GM18873 (cell line): ENCODE results near the gene POLQ.
"Not testable (repeated sequence)": the region's sequence is repeated elsewhere in the genome, so short reads cannot be mapped to it uniquely, and the experiment has no call there.

Experiments used
- ATAC-seq: cut with Tn5 transposase; IDR thresholded peaks from one replicate; pipeline ENCODE4 v1.9.1; 2021; ENCODE audit warnings: mild to moderate bottlenecking, moderate library complexity, moderate number of reproducible peaks; ENCODE audit not compliant: unreplicated experiment, low FRiP score

Gene POLQ

GRCh38 chr3:121545574-121546455 is at the start of gene POLQ:
Gene POLQ, minus strand, starts transcription at chr3:121545988. Its CDS starts 111 bp downstream, at chr3:121545877.
- ATAC-seq, result peak; percentile 71

- ATAC-seq, result no peak
Observed at GRCh38 chr3:121594850-121595249, 49.1 kb upstream of the POLQ start.

- ATAC-seq, result not testable (repeated sequence)
Observed at GRCh38 chr3:121593806-121594205, 48.0 kb upstream of the POLQ start.

- ATAC-seq, result no peak
Observed at GRCh38 chr3:121592856-121593702, 47.3 kb upstream of the POLQ start, which contains the start of gene FBXO40. Gene FBXO40, plus strand, starts transcription at chr3:121593379. Its CDS starts 27,197 bp downstream, at chr3:121620576.

- no peak for ATAC-seq
Observed at GRCh38 chr3:121584418-121584817, 38.6 kb upstream of the POLQ start.

GRCh38 chr3:121581691-121582090 is 35.9 kb upstream of the POLQ start:
- no peak for ATAC-seq

- no peak for ATAC-seq
Observed at GRCh38 chr3:121574449-121574848, 28.7 kb upstream of the POLQ start.

GRCh38 chr3:121567649-121568048 is 21.9 kb upstream of the POLQ start, which contains the start of gene ARGFX:
Gene ARGFX, plus strand, starts transcription at chr3:121567949. Its CDS starts 2,765 bp downstream, at chr3:121570714.
- no peak for ATAC-seq

- no peak for ATAC-seq
Observed at GRCh38 chr3:121566773-121567172, 21.0 kb upstream of the POLQ start.

GRCh38 chr3:121562148-121562547 is 16.4 kb upstream of the POLQ start:
- ATAC-seq, result no peak

- ATAC-seq, result no peak
Observed at GRCh38 chr3:121557426-121557934, 11.7 kb upstream of the POLQ start.

GRCh38 chr3:121552797-121553196 is 7.0 kb upstream of the POLQ start:
- ATAC-seq, result no peak

- ATAC-seq, result no peak
Observed at GRCh38 chr3:121552379-121552778, 6.6 kb upstream of the POLQ start.

- ATAC-seq, result no peak
Observed at GRCh38 chr3:121545049-121545573, 677 bp downstream of the POLQ start.

GRCh38 chr3:121542924-121543323 is 2.9 kb downstream of the POLQ start:
- no peak for ATAC-seq

GRCh38 chr3:121531269-121531668 is 14.5 kb downstream of the POLQ start:
- no peak for ATAC-seq

GRCh38 chr3:121529308-121529707 is 16.5 kb downstream of the POLQ start:
- no peak for ATAC-seq

GRCh38 chr3:121520510-121520909 is 25.3 kb downstream of the POLQ start:
- no peak for ATAC-seq

GRCh38 chr3:121517953-121518655 is 27.7 kb downstream of the POLQ start:
- ATAC-seq, result no peak

GRCh38 chr3:121515862-121516261 is 29.9 kb downstream of the POLQ start:
- ATAC-seq, result no peak
